GM18867 (cell line): ENCODE data around the gene PLEKHO1.

Experiments used
- ATAC-seq: cut with Tn5 transposase; IDR thresholded peaks from one replicate; pipeline ENCODE4 v1.9.1; 2021; ENCODE audit warnings: mild to moderate bottlenecking, moderate library complexity; ENCODE audit not compliant: unreplicated experiment

PLEKHO1 gene

GRCh38 chr1:150148837-150149270 lies 862 bp upstream of the PLEKHO1 start:
- ATAC-seq = no peak

- ATAC-seq = peak; percentile 3
These were observed 661 bp downstream of the PLEKHO1 start for GRCh38 chr1:150150133-150151021.

- ATAC-seq = no peak
These were observed 1.8 kb downstream of the PLEKHO1 start for GRCh38 chr1:150151291-150152181.

- no peak for ATAC-seq
These were observed 2.4 kb downstream of the PLEKHO1 start for GRCh38 chr1:150152182-150152536.

GRCh38 chr1:150152772-150153456 lies 3.2 kb downstream of the PLEKHO1 start:
- no peak for ATAC-seq

- no peak for ATAC-seq
These were observed 4.4 kb downstream of the PLEKHO1 start for GRCh38 chr1:150154143-150154542.

- ATAC-seq = no peak
These were observed 5.8 kb downstream of the PLEKHO1 start for GRCh38 chr1:150155413-150156071.

- ATAC-seq = no peak
These were observed 7.3 kb downstream of the PLEKHO1 start for GRCh38 chr1:150156868-150157603.

GRCh38 chr1:150159550-150159949 lies 9.8 kb downstream of the PLEKHO1 start:
- ATAC-seq = no peak

GRCh38 chr1:150160964-150161621 lies 11.4 kb downstream of the PLEKHO1 start:
- ATAC-seq = no peak

GRCh38 chr1:150161747-150162581 lies 12.2 kb downstream of the PLEKHO1 start:
- no peak for ATAC-seq

- ATAC-seq = no peak
These were observed 12.8 kb downstream of the PLEKHO1 start for GRCh38 chr1:150162582-150162861.

- peak; percentile 29 for ATAC-seq
These were observed 13.4 kb downstream of the PLEKHO1 start for GRCh38 chr1:150162862-150163706.

GRCh38 chr1:150164224-150164623 lies 14.5 kb downstream of the PLEKHO1 start:
- ATAC-seq = no peak

- ATAC-seq = no peak
These were observed 15.1 kb downstream of the PLEKHO1 start for GRCh38 chr1:150164779-150165178.

GRCh38 chr1:150165622-150166612 lies 16.2 kb downstream of the PLEKHO1 start:
- no peak for ATAC-seq
